Peyer's patch (tissue), 4 donors: Measurements from ENCODE around the gene AGBL5.

Source experiments
- POLR2A ChIP-seq, 2 donors: fragments of 450-650 bp; IDR thresholded peaks; one replicate each; pipeline ENCODE4 v1.5.1; 2017; ENCODE audit warnings: antibody characterized with exemption in 2 of 2, mild to moderate bottlenecking in 2 of 2, moderate library complexity in 2 of 2
- TF ChIP-seq, protein P1 (sequence below), 6 experiments: fragments of 450-650 bp in 4 of 6; fragments of 200-600 bp in 2 of 6; sonication (generic) in 1 of 6; IDR thresholded peaks; one replicate each; pipeline ENCODE4 v1.5.1; 2017 to 2019; ENCODE audit warnings: antibody characterized with exemption in 6 of 6, mild to moderate bottlenecking in 3 of 6, moderate library complexity in 1 of 6

DNA sequence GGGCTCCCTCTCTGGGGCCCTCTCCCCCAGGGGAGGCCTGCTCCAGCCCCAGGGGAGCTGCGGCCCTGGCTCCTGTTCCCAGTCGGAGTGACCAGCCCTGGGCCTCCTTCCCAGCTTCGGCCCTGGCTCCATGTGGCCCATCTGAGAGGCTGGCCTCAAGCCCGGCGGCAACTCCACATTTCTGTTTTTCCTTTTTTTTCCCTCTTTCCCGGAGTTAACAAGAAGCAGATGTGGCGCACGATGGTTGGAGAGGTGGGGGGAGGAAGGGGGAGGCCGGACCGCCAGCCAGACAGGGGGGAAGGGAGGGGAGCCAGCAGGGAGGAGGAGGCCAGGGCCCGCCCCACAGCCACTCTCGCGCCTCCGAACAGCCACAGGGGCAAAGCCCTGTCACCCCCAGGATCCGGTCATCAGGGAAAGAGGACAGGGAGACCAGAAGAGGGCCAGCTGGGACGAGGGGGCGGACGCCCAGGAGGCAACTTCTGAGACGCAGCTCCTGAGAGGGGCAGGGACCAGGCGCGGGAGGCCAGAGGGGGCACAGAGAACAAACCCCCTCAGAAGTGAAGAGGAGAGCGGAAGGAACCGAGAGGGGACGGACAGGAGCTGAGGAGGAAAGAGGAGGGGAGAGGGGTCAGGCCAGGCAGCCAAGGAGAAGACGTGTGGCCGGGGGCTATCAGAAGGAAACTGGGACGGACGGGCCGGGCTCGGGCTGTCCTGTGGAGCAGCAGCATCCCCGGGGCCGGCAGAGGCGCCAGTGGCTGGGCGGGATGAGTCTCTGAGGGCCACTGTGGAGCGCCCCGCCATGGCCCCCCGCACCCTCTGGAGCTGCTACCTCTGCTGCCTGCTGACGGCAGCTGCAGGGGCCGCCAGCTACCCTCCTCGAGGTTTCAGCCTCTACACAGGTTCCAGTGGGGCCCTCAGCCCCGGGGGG lies 27.1 kb downstream of the AGBL5 start, which contains the start of gene EMILIN1:
- TF ChIP-seq, protein P1, sequence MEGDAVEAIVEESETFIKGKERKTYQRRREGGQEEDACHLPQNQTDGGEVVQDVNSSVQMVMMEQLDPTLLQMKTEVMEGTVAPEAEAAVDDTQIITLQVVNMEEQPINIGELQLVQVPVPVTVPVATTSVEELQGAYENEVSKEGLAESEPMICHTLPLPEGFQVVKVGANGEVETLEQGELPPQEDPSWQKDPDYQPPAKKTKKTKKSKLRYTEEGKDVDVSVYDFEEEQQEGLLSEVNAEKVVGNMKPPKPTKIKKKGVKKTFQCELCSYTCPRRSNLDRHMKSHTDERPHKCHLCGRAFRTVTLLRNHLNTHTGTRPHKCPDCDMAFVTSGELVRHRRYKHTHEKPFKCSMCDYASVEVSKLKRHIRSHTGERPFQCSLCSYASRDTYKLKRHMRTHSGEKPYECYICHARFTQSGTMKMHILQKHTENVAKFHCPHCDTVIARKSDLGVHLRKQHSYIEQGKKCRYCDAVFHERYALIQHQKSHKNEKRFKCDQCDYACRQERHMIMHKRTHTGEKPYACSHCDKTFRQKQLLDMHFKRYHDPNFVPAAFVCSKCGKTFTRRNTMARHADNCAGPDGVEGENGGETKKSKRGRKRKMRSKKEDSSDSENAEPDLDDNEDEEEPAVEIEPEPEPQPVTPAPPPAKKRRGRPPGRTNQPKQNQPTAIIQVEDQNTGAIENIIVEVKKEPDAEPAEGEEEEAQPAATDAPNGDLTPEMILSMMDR (IDR thresholded peaks at IDR 0.05), result no peak
- TF ChIP-seq POLR2A (IDR thresholded peaks at IDR 0.05), result no peak
